ENCODE measurements around the gene GBP4. TPM values are rescaled to one million over a fixed set of nuclear protein-coding genes. Genes with fewer than 3 reads are reported as not detected.

GBP4 gene
- polyA plus RNA-seq, 1 of the 3 experiments (the other 2 are of a cell fraction) = 0.02 TPM

DNA sequence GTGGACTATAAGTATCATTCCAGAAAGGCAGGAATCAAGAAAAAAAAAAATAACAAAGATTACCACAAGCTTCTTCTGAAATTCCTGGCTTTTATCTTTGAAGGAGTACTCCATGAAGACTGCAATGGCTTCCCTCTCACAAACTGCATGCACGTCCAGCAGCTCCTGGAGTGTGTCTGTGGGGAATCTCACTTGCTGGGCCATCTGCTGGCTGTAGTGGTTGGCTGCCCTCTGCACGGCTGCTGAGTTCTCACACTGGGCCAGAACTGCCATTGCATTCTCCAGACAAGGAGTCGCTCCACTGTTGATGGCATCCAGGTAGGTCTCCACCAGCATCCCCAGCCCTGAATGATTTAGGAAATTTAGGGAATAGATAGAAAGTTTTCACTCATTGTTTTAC, 49.5 kb downstream of the GBP4 start:
- CTCF ChIA-PET = interaction anchor here (0.9 to 2.6 kb wide), 5 partner anchors 26 to 151 kb away, joined by 3 to 10 read pairs (median 3); no protein-coding TSS in a partner anchor

DNA sequence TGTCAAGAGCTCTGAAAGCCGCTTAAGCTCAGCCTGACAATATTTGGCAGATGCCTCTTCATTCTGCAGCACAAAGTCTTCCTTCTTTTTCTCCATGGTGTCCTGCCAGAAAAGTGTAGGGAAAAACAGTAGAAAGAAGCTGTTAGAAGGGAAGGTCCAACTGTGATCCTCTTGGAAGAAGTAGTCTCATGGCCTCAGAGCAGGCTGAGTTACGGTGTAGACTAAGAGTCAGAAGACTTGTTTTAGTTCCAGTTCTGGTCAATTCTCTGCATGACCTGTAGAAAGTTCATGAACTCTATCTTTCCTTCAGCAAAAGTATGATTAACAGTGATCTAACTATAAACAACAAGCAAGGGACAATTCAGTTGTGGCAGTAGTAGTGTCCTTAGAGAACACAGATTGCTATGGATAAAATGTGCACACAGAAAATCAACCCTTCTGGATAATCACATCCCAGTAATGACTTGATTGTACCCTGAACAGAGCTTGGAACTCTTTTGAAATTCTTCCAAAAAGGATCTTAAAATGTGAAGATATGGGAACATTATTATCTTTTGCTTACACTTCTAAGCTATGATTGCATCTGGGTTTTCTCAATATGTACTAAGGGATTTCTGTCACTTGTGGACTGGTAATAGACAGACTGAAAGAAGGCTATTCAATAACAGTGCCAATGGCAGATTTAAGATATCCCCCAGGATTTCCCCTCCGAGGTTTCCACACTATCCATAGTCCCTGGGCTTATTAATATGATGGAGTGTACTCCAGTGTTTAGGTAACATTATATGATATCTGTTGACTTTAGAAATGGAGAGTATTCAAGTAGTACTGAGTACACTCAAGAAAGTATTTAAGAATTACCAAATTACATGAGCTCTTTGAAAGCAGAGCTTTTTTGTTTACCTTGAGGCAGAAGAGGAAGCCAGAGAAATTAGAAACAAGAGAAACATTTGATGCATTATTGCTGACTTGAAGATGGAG, 50.8 kb downstream of the GBP4 start:
- Histone ChIP-seq H3K27ac (ENCODE audit: low read depth in 2 of 2, low read length in 1 of 2) (no peak overlapping the region; a peak in 1 of 4 replicates), H3K4me3 (ENCODE audit: low read depth in 2 of 2, low read length in 1 of 2) (no peak overlapping the region), H3K79me2 (ENCODE audit: insufficient read depth) (no peaks in the 10 kb centered on the region), H4K20me1 (ENCODE audit: insufficient read depth) (no peaks in the 10 kb centered on the region), H3K4me2 (no peak overlapping the region), H3K27me3 (ENCODE audit: insufficient read depth) (no peaks in the 10 kb centered on the region), H3K9me3 (no peaks in the 10 kb centered on the region), H3K36me3 (replicated peaks in 1 of 2; ENCODE audit: control insufficient read depth in 1 of 2, insufficient read depth in 2 of 2, low read length in 1 of 2) (no peaks in the 10 kb centered on the region), H3K9me2 (no peaks in the 10 kb centered on the region), H2AFZ (ENCODE audit: low read depth) (no peak overlapping the region), H3K4me1 (ENCODE audit: control insufficient read depth in 1 of 2, insufficient read depth in 2 of 2, low read depth in 1 of 2, low read length in 1 of 2) (peaks cover 0 to 3% of the 10 kb centered on the region in 2 experiments; a peak in 1 of 4 replicates), H3K9ac (no peak overlapping the region), H3F3A (replicated peaks; ENCODE audit: insufficient read depth) (no peaks in the 10 kb centered on the region)
- TF ChIP-seq RAD21 (IDR thresholded peaks at IDR 0.05; ENCODE audit: low read length) (no peak), FOXM1 (IDR thresholded peaks at IDR 0.05; ENCODE audit: low read depth) (no peak), GATA2 (CRISPR knock-in tag; IDR thresholded peaks at IDR 0.05) (no peak), TCF12 (IDR thresholded peaks at IDR 0.05) (no peak), NFIC (IDR thresholded peaks at IDR 0.05; ENCODE audit: borderline replicate concordance) (no peak), IRF3 (IDR thresholded peaks at IDR 0.05; ENCODE audit: low read depth, low read length) (no peak)
- ChIA-PET CTCF (interaction anchor here (0.7 to 2.6 kb wide), 9 partner anchors 21 to 210 kb away, joined by 3 to 10 read pairs (median 3); no protein-coding TSS in a partner anchor), POLR2A (no interaction called here)
- WGBS (ENCODE audit: low lambda C conversion rate) = 69% methylated on average over 3 of the region's 3 CpGs
- no peak for DNase-seq

More for the DNA sequence above, 49.5 kb downstream of the GBP4 start:
- Histone ChIP-seq H3K79me2 (ENCODE audit: insufficient read depth) (no peaks in the 10 kb centered on the region), H3K36me3 (replicated peaks in 1 of 2; ENCODE audit: control insufficient read depth in 1 of 2, insufficient read depth in 2 of 2, low read length in 1 of 2) (no peaks in the 10 kb centered on the region), H3K9me2 (no peaks in the 10 kb centered on the region), H3K4me3 (ENCODE audit: low read depth in 2 of 2, low read length in 1 of 2) (no peak overlapping the region), H3K27me3 (ENCODE audit: insufficient read depth) (no peaks in the 10 kb centered on the region), H3K9ac (no peak overlapping the region), H3F3A (replicated peaks; ENCODE audit: insufficient read depth) (no peaks in the 10 kb centered on the region), H3K4me2 (no peak overlapping the region), H4K20me1 (ENCODE audit: insufficient read depth) (no peaks in the 10 kb centered on the region), H3K9me3 (no peaks in the 10 kb centered on the region), H3K27ac (ENCODE audit: low read depth in 2 of 2, low read length in 1 of 2) (no peak overlapping the region), H3K4me1 (ENCODE audit: control insufficient read depth in 1 of 2, insufficient read depth in 2 of 2, low read depth in 1 of 2, low read length in 1 of 2) (peaks cover 0 to 3% of the 10 kb centered on the region in 2 experiments; a peak in 1 of 4 replicates), H2AFZ (ENCODE audit: low read depth) (no peak overlapping the region)
- POLR2A ChIA-PET = interaction anchor here (0.6 kb wide), 1 partner anchor 673 kb away, joined by 3 read pairs; no protein-coding TSS in a partner anchor
- TF ChIP-seq FOXJ3 (CRISPR knock-in tag; IDR thresholded peaks at IDR 0.05) = no peak
- TF ChIP-seq YY1 (IDR thresholded peaks at IDR 0.05; ENCODE audit: low read depth) = no peak
- peak; percentile 35; the same call in 1 of the 2 replicates for TF ChIP-seq CTCF (IDR thresholded peaks at IDR 0.05)
- TF ChIP-seq RAD21 (IDR thresholded peaks at IDR 0.05; ENCODE audit: low read length) = peak; percentile 48
- TF ChIP-seq SMC3 (IDR thresholded peaks at IDR 0.05; ENCODE audit: low read depth, low read length) = peak; percentile 50
- TF ChIP-seq POLR2AphosphoS5 (IDR thresholded peaks at IDR 0.05; ENCODE audit: low read depth, low read length) = no peak
- no peak for TF ChIP-seq TCF12 (IDR thresholded peaks at IDR 0.05)
- no peak for TF ChIP-seq GABPA (IDR thresholded peaks at IDR 0.05; ENCODE audit: low read depth)
- WGBS (ENCODE audit: low lambda C conversion rate) = 68% methylated on average over 3 of the region's 3 CpGs
- DNase-seq = no peak
